Spleen (tissue), 7 donors: ENCODE results near the gene UCK2.

Source experiments
- CTCF ChIP-seq, 11 experiments: fragments of 200-600 bp in 7 of 11; fragments of 450-650 bp in 4 of 11; sonication (generic) in 4 of 11; IDR thresholded peaks in 8 of 11; conservative IDR thresholded peaks in 3 of 11; 1 replicate in 7 of 11; 2 replicates in 4 of 11; pipeline versions ENCODE4 v1.4.0 to v1.8.0; 2016 to 2021; ENCODE audit warnings: antibody characterized with exemption in 11 of 11, inconsistent platforms in 4 of 11, mild to moderate bottlenecking in 1 of 11
- POLR2A ChIP-seq, 3 donors: fragments of 450-650 bp; IDR thresholded peaks; one replicate each; pipeline ENCODE4 v1.5.1; 2017; ENCODE audit warnings: antibody characterized with exemption in 3 of 3, mild to moderate bottlenecking in 1 of 3
- POLR2AphosphoS5 ChIP-seq, 3 donors: sonication (generic); formaldehyde crosslinking; IDR thresholded peaks; one replicate each; pipeline ENCODE4 v1.5.1; 2017; ENCODE audit warnings: antibody characterized with exemption in 3 of 3
- donor health status: DM: no; HTN: no; CAD: no; lungs with moderate emphysema.
- donor health status: DM: no; HTN: no; CAD: no.
- donor health status: DM: no; HTN: no; CAD: no.

- TF ChIP-seq POLR2AphosphoS5 (IDR thresholded peaks at IDR 0.05) (peak in 1 of 3 donors; percentile 32), CTCF (IDR thresholded peaks at IDR 0.05 in 8 of 11, conservative IDR thresholded peaks at IDR 0.05 in 3 of 11) (peak; percentile 74 to 93 (median 85)), POLR2A (IDR thresholded peaks at IDR 0.05) (no peak)
These were observed 86.9 kb downstream of the UCK2 start for GRCh38 chr1:165914136-165914798.
